B cell (primary cell): ENCODE data around the gene TPH2. TPM values are rescaled to one million over a fixed set of nuclear protein-coding genes. Genes with fewer than 3 reads are reported as not detected.

ENCODE experiments used
- ATAC-seq: fragments of 200-7000 bp; cut with Tn5 transposase; one replicate; pipeline ENCODE4 v1.10.0; 2021; ENCODE audit warnings: low read depth, mild to moderate bottlenecking, moderate number of reproducible peaks, moderate library complexity
- CTCF ChIA-PET: fragments of 350-600 bp; sonication (Branson Sonifier 250); formaldehyde crosslinking; loops from one replicate; lab custom pipeline; 2021; ENCODE audit warnings: antibody characterized with exemption, inconsistent platforms; lab: Charles Lee
- POLR2A ChIA-PET: fragments of 350-600 bp; sonication (Branson Sonifier 250); formaldehyde crosslinking; loops from one replicate; lab custom pipeline; 2021; ENCODE audit warnings: antibody characterized with exemption; lab: Charles Lee
- DNase-seq: peaks from one replicate; pipeline ENCODE4 v3.0.0; 2013
- H2AFZ ChIP-seq: 2 replicates; pipeline ENCODE4 v1.6.1; 2012; ENCODE audit warnings: mild to moderate bottlenecking, low read depth, low read length; ENCODE audit not compliant: insufficient read depth, poor library complexity, severe bottlenecking
- H3K27ac ChIP-seq, 2 donors: 1 replicate in 1 of 2; 2 replicates in 1 of 2; pipeline ENCODE4 v1.5.1; 2012 to 2013; ENCODE audit warnings: low read length in 2 of 2, mild to moderate bottlenecking in 2 of 2, moderate library complexity in 1 of 2
- H3K27me3 ChIP-seq, 4 experiments: fragments of 200-600 bp in 1 of 4; sonication (generic) in 1 of 4; replicated peaks in 1 of 4; 1 replicate in 2 of 4; 2 replicates in 2 of 4; pipeline versions ENCODE4 v1.6.1 to v1.7.0; 2013 to 2016; ENCODE audit warnings: low read length in 3 of 4, mild to moderate bottlenecking in 2 of 4, mixed read lengths in 1 of 4, moderate library complexity in 1 of 4; ENCODE audit not compliant: insufficient read depth in 4 of 4, control insufficient read depth in 3 of 4; ENCODE audit errors: control extremely low read depth in 1 of 4
- H3K36me3 ChIP-seq, 2 experiments: replicated peaks in 1 of 2; 1 replicate in 1 of 2; 2 replicates in 1 of 2; pipeline versions ENCODE4 v1.6.1 to v1.7.1; 2013; ENCODE audit warnings: low read length in 1 of 2; ENCODE audit not compliant: insufficient read depth in 2 of 2, control insufficient read depth in 1 of 2; ENCODE audit errors: control extremely low read depth in 1 of 2, extremely low read depth in 1 of 2
- H3K4me1 ChIP-seq, 2 donors: fragments of 200-600 bp in 1 of 2; sonication (generic) in 1 of 2; 1 replicate in 1 of 2; 2 replicates in 1 of 2; pipeline versions ENCODE4 v1.5.1 to v1.6.1; 2013 to 2017; ENCODE audit warnings: low read length in 2 of 2; ENCODE audit not compliant: control insufficient read depth in 2 of 2, insufficient read depth in 2 of 2
- H3K4me2 ChIP-seq: replicated peaks from 2 replicates; pipeline ENCODE3; 2012; ENCODE audit warnings: mild to moderate bottlenecking, low read depth, low read length; ENCODE audit not compliant: poor library complexity, severe bottlenecking
- H3K4me3 ChIP-seq, 5 experiments: fragments of 200-600 bp in 1 of 5; sonication (generic) in 1 of 5; 1 replicate in 3 of 5; 2 replicates in 2 of 5; pipeline versions ENCODE4 v1.5.1 to v1.7.0; 2011 to 2016; ENCODE audit warnings: low read length in 4 of 5, mild to moderate bottlenecking in 4 of 5, low read depth in 2 of 5, control low read depth in 1 of 5, moderate library complexity in 1 of 5; ENCODE audit not compliant: insufficient read depth in 1 of 5; ENCODE audit errors: control extremely low read depth in 1 of 5, extremely low read depth in 1 of 5
- H3K79me2 ChIP-seq: fragments of 200-600 bp; sonication (generic); one replicate; pipeline ENCODE4 v1.6.0; 2016; ENCODE audit warnings: low read length; ENCODE audit not compliant: control insufficient read depth, insufficient read depth
- H3K9ac ChIP-seq: fragments of 200-600 bp; sonication (generic); 2 replicates; pipeline ENCODE4 v1.6.1; 2017; ENCODE audit warnings: mild to moderate bottlenecking, low read length, moderate library complexity
- H3K9me3 ChIP-seq, 3 donors: one replicate each; pipeline versions ENCODE4 v1.6.1 to v1.7.1; 2013; ENCODE audit warnings: low read length in 2 of 3; ENCODE audit not compliant: control insufficient read depth in 2 of 3, insufficient read depth in 1 of 3; ENCODE audit errors: control extremely low read depth in 1 of 3
- H4K20me1 ChIP-seq: 2 replicates; pipeline ENCODE4 v1.6.0; 2012; ENCODE audit warnings: mild to moderate bottlenecking, low read length; ENCODE audit not compliant: insufficient read depth, control insufficient read depth, poor library complexity, severe bottlenecking
- H3K27ac Mint-ChIP-seq: one replicate; pipeline ENCODE4 v1.8.0; 2021; ENCODE audit warnings: mixed read lengths
- H3K27me3 Mint-ChIP-seq: one replicate; pipeline ENCODE4 v1.8.0; 2021; ENCODE audit warnings: mixed read lengths
- H3K4me1 Mint-ChIP-seq: one replicate; pipeline ENCODE4 v1.8.0; 2021; ENCODE audit warnings: mixed read lengths
- H3K4me3 Mint-ChIP-seq: one replicate; pipeline ENCODE4 v1.8.0; 2021; ENCODE audit warnings: mixed read lengths
- H3K9me3 Mint-ChIP-seq: one replicate; pipeline ENCODE4 v1.8.0; 2022; ENCODE audit warnings: mixed read lengths; ENCODE audit not compliant: insufficient read depth
- CTCF ChIP-seq: fragments of 200-600 bp; IDR thresholded peaks from one replicate; pipeline ENCODE4 v1.8.0; 2022; ENCODE audit warnings: antibody characterized with exemption, mild to moderate bottlenecking
- EZH2 ChIP-seq: IDR thresholded peaks from 2 replicates; pipeline ENCODE4 v1.6.1; 2012; ENCODE audit warnings: borderline replicate concordance, low read depth, mild to moderate bottlenecking, moderate library complexity, low read length; ENCODE audit not compliant: insufficient read depth, poor library complexity, severe bottlenecking
- WGBS: methylation state at CpG from one replicate; pipeline ENCODE4 v1.1.5; 2013; ENCODE audit warnings: missing lambda C conversion rate; ENCODE audit not compliant: insufficient coverage; 5-methylcytosine and 5-hydroxymethylcytosine counted together
- intact Hi-C: fragments of 100-400 bp; cut with micrococcal nuclease; formaldehyde crosslinking; loops from one replicate; pipeline ENCODE4 v1.10.0; 2022
- polyA plus RNA-seq: library from polyadenylated mRNA; depleted of rRNA; stranded (reverse); fragments of >200 nt; gene quantifications from 2 replicates; pipeline ENCODE4 v1.2.3, GENCODE V29; 2012
- total RNA-seq, 2 donors: library from RNA; stranded (reverse); fragments of 120-200 nt in 1 of 2; gene quantifications; 1 replicate in 1 of 2; 2 replicates in 1 of 2; pipeline versions ENCODE4 v1.2.3 to v1.2.4, GENCODE V29; 2013 to 2022

TPH2 gene
- total and polyA plus RNA-seq, 2 donors (not counting 1 experiment from before 2014, with no cell fraction given) = not detected

DNA sequence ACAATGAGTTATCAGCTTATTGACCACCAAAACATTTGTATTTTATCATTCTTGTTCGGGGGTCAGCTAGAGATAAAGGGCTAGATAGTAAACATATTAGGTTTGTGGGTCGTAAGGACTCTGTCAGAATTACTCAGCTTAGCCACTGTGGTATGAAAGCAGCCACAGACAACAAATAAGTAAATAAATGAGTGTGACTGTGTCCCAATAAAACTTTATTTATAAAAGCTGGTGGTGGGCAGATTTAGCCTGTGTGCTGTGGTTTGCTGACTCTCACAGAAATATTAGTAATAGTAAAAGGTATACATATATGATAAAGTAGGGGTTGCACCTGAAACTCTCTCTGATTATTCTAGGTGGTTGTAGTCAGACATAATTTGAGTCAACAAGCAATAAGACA is 56.1 kb downstream of the TPH2 start:
- Histone ChIP-seq H3K27ac (no peak overlapping the region), H3K79me2 (no peaks in the 10 kb centered on the region), H4K20me1 (no peaks in the 10 kb centered on the region), H3K4me3 (no peak overlapping the region), H3K4me1 (no peaks in the 10 kb centered on the region), H3K4me2 (no peak overlapping the region), H3K9ac (no peak overlapping the region), H3K27me3 (no peaks in the 10 kb centered on the region), H3K36me3 (no peaks in the 10 kb centered on the region), H3K9me3 (peaks cover 0 to 2% (median 0%) of the 10 kb centered on the region in 3 donors), H2AFZ (no peak overlapping the region)
- POLR2A ChIA-PET = no interaction called here
- no peak for DNase-seq
- TF ChIP-seq CTCF = no peak
- WGBS = no CpG with 5 or more reads among the region's 2 CpGs
- Mint-ChIP-seq H3K27me3 (peaks cover 23% of the 10 kb centered on the region), H3K4me1 (no peaks in the 10 kb centered on the region), H3K4me3 (no peak overlapping the region), H3K9me3 (no peaks in the 10 kb centered on the region), H3K27ac (no peak overlapping the region)
- no peak for ATAC-seq
- intact Hi-C loops = no loop called here
- CTCF ChIA-PET = no interaction called here

DNA sequence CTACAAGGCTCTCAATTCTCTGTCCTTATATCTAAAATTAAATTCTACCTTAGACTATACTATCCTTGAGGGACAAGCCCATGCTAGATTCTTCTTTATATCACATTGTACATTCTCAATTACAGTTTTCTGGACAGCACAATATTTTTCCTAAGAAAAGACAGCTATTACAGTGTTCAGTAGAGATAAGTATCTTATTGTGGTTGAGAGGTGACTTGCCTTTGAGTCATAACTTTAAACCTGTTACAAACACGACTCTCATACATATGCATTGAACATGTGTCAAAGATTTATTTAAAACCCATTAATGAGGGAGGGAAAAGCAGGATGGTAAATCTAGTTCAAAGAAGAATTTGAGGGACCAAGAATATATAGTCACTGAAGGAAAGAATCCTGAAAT is 61.1 kb downstream of the TPH2 start:
- Histone ChIP-seq H3K36me3 (no peaks in the 10 kb centered on the region), H4K20me1 (no peaks in the 10 kb centered on the region), H3K4me3 (no peak overlapping the region), H3K9me3 (peaks cover 0 to 1% (median 0%) of the 10 kb centered on the region in 3 donors), H3K4me2 (no peak overlapping the region), H2AFZ (no peak overlapping the region), H3K9ac (no peak overlapping the region), H3K79me2 (no peaks in the 10 kb centered on the region), H3K4me1 (no peaks in the 10 kb centered on the region), H3K27me3 (no peaks in the 10 kb centered on the region), H3K27ac (no peak overlapping the region)
- no peak for TF ChIP-seq CTCF
- no peak for TF ChIP-seq EZH2
- no peak for ATAC-seq
- ChIA-PET CTCF (interaction anchor here (1.3 kb wide), 1 partner anchor 11 kb away, joined by 3 read pairs; no protein-coding TSS in a partner anchor), POLR2A (no interaction called here)
- Mint-ChIP-seq H3K4me3 (no peak overlapping the region), H3K27ac (no peak overlapping the region), H3K4me1 (no peaks in the 10 kb centered on the region), H3K9me3 (no peaks in the 10 kb centered on the region), H3K27me3 (peaks cover under 1% of the 10 kb centered on the region)
- no peak for DNase-seq
- no CpG with 5 or more reads among the region's 1 CpG for WGBS
- intact Hi-C loops = no loop called here
